Fibroblast of skin of left biceps (primary cell): ENCODE data around the gene DPH1.
"Not testable (repeated sequence)": the region's sequence is repeated elsewhere in the genome, so short reads cannot be mapped to it uniquely, and the experiment has no call there.

Experiments
- DNase-seq, 2 experiments: peaks; one replicate each; pipeline ENCODE4 v3.0.0-alpha.2; 2013; ENCODE audit warnings: low read depth in 2 of 2

Gene DPH1

GRCh38 chr17:2029911-2030778, at the start of gene DPH1:
Gene DPH1 (plus strand): TSS chr17:2030153. CDS start chr17:2030170, 17 bp downstream.
- DNase-seq: peak in 1 of 2 experiments; percentile 73

DNA sequence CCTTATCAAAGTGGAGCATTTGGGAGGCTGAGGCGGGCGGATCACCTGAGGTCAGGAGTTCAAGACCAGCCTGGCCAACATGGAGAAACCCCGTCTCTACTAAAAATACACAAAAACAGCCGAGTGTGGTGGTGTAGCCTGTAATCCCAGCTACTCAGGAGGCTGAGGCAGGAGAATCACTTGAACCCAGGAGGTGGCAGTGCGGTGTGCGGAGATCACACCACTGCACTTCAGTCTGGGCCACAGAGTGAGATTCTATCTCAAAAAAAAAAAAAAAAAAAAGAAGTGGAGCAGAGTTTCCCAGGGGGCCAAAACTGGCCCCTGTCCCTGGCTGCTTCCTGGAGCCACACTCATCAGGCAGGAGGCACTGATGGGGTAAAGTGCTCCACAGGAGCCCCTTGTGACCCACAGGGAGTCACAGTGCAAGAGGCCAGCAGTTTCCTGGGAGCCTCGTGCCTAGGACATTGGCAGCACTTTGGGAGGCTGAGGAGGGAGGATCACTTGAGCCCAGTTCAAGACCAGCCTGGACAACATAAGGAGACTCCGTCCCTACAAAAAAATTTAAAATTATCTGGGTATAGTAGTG, 49.2 kb upstream of the DPH1 start:
- DNase-seq: no peak

DNA sequence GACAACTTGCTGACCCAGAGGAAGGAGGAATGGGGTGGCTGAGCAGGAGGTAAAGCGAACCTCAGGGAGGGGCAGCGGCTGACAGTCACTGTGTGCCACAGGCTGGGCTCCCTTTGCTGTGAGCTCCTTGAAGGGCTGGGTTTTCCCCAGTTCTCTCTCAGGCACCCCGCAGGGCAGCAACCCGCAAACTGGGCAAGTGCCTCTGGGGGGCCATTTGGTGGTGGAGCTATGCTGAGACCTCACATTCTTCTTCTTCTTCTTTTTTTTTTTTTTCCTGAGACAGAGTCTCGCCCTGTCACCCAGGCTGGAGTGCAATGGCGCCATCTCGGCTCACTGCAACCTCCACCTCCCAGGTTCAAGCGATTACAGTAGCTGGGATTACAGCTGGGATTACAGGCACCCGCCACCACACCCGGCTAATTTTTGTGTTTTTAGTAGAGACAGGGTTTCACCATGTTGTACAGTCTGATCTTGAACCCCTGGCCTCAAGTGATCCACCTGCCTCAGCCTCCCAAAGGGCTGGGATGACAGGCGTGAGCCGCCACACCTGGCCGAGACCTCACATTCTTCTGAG, 47.1 kb upstream of the DPH1 start:
- not testable (repeated sequence) for DNase-seq

GRCh38 chr17:1985093-1985492, 44.9 kb upstream of the DPH1 start:
- DNase-seq: no peak

GRCh38 chr17:1985686-1986085, 44.3 kb upstream of the DPH1 start:
- no peak for DNase-seq

- no peak for DNase-seq
These were observed 43.0 kb upstream of the DPH1 start for GRCh38 chr17:1986783-1987451.

DNA sequence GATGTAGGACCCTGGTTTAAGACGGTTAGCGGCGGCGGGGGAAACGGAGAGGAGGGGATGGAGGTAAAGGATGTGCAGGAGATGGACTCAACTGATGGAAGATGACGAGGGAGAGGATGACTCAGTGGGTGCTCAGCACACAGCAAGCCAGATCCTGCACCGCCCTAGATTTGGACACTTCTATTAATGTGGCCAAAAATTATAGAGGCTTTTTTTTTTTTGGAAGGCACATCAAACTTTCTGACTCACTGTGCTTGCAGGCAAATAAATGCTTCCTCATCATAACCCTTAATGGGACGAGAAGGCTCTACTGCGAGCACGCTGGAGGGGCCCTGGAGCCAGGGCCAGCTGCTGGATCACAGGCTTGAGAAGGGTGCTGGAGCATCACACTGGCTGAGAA, 40.8 kb upstream of the DPH1 start:
- peak; percentile 64 to 72 for DNase-seq

DNA sequence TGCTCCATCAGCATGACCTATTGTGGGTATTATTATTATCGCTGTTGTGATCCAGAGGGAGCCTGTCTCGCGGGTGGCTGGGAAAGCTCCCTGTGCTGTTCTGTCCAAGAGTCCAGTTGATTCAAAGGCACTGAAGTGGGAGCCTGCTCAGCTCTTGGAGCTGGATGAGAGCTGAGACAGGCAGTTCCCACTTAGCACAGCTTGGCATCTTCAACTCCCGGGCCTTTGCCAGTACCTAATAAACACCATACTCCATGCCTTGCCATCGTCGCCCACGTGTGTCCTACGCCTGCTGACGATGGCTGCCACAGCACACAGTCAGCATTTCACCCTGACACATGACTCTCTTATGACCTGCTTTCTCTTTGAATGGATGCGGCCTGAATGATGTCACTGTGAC, 37.4 kb upstream of the DPH1 start:
- DNase-seq: no peak

GRCh38 chr17:1994707-1995106, 35.2 kb upstream of the DPH1 start:
- DNase-seq: no peak

DNA sequence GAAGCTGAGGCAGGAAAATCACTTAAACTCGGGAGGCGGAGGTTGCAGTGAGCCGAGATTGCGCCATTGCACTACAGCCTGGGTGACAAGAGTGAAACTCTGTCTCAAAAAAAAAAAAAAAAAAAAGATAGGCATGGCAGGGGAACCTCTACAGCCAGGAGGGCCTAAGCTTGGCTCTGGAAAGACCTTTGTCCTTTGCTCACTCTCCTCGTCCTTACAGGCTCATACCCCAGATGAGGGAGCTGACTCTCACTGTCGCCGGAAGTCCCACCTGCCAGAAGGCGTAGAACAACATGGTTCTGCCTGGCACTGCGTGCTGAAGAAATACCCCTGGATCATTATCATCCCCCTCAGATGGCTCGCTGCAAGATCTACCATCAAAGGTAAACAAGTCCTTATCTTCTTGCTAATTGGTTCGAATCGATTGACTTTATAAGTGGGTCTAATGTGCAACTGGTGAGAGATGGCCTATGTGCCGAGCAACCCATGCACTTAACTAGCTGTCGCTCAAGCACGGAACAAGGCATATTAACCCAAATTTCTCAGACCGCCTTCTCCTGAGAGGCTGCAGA, 34.5 kb upstream of the DPH1 start:
- DNase-seq: no peak

DNA sequence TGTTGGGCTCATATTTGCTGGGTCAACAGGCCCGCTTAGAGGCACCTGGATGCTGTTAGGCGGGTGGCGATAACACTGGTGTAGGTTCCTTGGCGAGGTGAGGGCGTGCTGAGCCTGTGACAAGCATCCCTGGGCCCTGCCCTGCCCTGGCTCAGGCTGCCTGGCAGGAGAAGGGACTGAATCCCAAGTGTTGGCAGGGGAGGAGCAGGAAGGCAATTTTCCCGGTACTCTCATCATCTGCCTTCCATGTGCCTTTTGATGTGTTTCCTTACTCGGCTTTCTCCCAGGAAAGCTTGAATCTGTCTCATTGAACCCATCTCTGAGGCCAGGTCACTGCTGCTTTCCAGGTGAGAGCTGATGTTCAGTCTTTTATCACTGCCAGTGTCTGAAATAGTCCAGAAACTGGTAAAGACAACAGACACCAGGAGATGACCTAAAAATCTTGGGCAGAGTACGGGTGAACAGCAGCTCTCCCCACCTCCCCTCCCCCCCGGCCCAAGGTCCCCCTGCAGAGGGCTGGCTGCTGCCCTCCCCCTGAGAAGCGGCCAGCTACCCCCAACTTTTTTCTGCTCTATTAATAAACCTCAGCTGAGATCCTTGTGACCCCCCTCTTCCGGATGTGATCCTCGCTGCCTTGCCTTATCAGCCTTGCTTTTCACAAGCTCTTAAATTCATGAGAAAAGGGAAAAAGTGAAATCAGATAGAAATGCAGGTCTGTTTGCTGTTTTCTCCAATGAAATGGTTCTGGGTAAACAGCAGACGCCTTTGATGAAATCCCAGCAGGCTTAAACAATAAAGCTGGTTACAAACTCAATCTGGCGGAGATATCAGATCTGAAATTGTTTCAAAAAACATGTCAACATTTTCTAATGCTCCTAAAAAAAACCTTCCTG, 33.8 kb upstream of the DPH1 start:
- no peak for DNase-seq

GRCh38 chr17:1996800-1997288, 33.1 kb upstream of the DPH1 start:
- DNase-seq: no peak

DNA sequence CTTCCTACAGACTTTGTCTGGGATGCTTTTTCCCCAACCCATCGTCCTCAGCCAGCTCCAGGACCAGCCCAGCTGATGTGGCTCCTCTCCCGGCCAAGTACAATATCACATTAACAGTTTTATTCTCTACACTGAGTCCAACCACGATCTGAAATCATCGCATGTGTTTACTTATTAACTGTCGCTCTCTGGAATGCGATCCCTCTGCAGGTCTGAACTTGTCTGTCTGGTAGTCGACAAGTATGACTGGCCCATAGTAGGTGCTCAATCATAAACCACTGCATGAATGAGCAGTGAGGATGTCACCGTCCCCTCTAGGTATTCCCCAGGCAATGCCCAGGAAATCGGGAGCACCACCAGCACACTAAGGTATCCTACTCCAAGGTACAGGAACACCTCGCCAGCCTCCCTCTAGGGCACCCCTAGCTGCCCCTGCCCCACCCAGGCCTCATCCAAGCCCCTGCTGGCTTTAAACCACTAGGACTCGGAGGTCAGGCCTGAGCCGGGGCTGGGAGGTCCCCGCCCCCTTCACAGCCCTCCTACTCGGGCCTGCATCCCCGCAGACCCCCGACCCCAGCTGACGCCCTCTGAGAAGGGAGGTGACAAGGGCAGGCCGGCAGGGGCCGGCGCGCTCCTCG, 32.5 kb upstream of the DPH1 start:
- DNase-seq: no peak

DNA sequence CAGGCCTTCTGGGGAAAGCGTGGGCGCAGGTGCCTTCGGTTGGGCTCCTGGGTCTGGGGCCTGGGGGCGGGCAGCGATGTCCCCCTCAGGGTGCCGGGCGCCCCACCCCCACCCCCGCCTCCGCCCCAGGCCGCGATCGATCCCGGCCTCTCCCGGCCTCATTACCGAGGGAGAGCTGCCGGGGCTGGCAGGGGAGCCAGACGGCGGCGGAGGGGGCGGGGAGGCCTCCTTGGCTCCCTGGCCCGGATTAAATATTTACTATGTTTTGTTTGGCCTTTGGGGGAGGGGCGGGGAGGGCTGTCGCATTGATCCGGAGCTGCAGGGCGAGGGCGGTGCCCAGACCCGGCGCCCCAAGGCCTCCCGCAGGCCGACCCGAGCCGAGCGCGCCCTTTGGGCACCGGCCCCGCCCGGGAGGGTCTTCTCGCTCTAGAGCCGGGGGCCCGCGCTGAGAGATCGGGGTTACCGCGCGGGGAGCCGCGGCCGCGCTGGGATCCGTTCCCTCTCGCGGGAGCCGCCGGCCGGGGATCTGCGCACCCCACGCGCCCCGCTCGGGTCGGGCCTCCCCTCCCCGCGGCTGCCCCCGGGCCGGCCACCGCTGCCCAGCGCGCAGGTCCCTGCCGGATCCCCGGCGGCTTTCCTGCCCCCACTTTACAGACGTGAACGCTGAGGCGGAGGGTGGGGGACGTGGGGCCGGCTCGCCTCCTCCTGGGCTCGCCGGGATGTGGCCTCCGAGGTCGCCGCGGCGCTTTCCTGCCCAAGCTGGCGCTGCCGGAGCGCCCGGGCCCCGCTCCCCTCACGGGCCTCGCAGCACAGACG, 31.8 kb upstream of the DPH1 start:
- no peak for DNase-seq

- no peak for DNase-seq
These were observed 30.2 kb upstream of the DPH1 start for GRCh38 chr17:1999557-2000251.

GRCh38 chr17:2002767-2003329, 27.1 kb upstream of the DPH1 start:
- DNase-seq: no peak

DNA sequence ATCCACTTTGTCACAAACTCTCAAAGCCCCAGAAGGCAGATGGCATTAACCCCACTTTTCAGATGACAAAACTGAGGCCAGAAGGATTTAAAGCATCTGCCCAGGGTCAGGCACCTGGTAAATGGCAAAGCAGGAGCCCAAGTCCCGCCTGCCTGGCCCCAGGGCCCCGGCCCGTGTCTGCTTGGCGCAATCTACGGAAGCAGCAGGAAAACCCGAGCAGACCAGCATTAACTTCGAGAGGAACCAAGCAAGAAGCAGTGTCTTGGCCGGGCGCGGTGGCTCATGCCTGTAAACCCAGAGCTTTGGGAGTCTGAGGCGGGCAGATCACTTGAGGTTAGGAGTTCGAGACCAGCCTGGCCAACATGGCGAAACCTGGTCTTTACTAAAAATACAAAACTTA, 26.4 kb upstream of the DPH1 start:
- no peak for DNase-seq

- DNase-seq: no peak
These were observed 25.5 kb upstream of the DPH1 start for GRCh38 chr17:2004435-2004952.
